Ascending aorta (tissue), 2 donors: ENCODE data around the gene SLC25A13. TPM values are rescaled to one million over a fixed set of nuclear protein-coding genes. Genes with fewer than 3 reads are reported as not detected.

ENCODE experiments used
- DNase-seq, 2 donors: peaks; one replicate each; pipeline ENCODE4 v3.0.0-alpha.2; 2019; ENCODE audit warnings: low spot score in 2 of 2
- H3K27ac ChIP-seq, 2 donors: fragments of 200-600 bp; sonication (generic); one replicate each; pipeline ENCODE4 v1.5.1; 2016 to 2017; ENCODE audit warnings: mild to moderate bottlenecking in 1 of 2
- H3K27me3 ChIP-seq: fragments of 200-600 bp; sonication (generic); one replicate; pipeline ENCODE4 v1.5.1; 2017
- H3K36me3 ChIP-seq, 2 donors: fragments of 200-600 bp; sonication (generic); one replicate each; pipeline ENCODE4 v1.5.1; 2016
- H3K4me1 ChIP-seq, 2 donors: fragments of 200-600 bp; sonication (generic); one replicate each; pipeline ENCODE4 v1.5.1; 2016 to 2017; ENCODE audit warnings: mild to moderate bottlenecking in 1 of 2
- H3K4me3 ChIP-seq, 2 donors: fragments of 200-600 bp; sonication (generic); one replicate each; pipeline ENCODE4 v1.5.1; 2016 to 2017; ENCODE audit warnings: mild to moderate bottlenecking in 1 of 2
- H3K9me3 ChIP-seq, 2 donors: fragments of 200-600 bp; sonication (generic); one replicate each; pipeline ENCODE4 v1.5.1; 2016
- CTCF ChIP-seq, 3 experiments: fragments of 200-600 bp in 2 of 3; fragments of 450-650 bp in 1 of 3; sonication (generic) in 2 of 3; IDR thresholded peaks; one replicate each; pipeline ENCODE4 v1.5.1; 2016 to 2019; ENCODE audit warnings: antibody characterized with exemption in 3 of 3, mild to moderate bottlenecking in 1 of 3, moderate library complexity in 1 of 3
- intact Hi-C: fragments of 100-400 bp; cut with DNase I; formaldehyde crosslinking; loops from one replicate; pipeline ENCODE4 v1.15.1; 2023
- total RNA-seq: library from RNA; depleted of rRNA; stranded (reverse); fragments of >200 nt; gene quantifications from one replicate; pipeline ENCODE4 v1.1.0, GENCODE V29; 2016

The SLC25A13 gene
- total RNA-seq, 1 donor from 2014 or later: 5.6 TPM

GRCh38 chr7:96304573-96304972, 17.3 kb downstream of the SLC25A13 start:
- no peak for TF ChIP-seq CTCF (IDR thresholded peaks at IDR 0.05)
- Histone ChIP-seq H3K9me3 (no peaks in the 10 kb centered on the region), H3K4me1 (no peaks in the 10 kb centered on the region), H3K36me3 (peaks cover 0 to 2% of the 10 kb centered on the region in 2 donors), H3K4me3 (no peak overlapping the region), H3K27me3 (no peaks in the 10 kb centered on the region), H3K27ac (no peak overlapping the region)
- intact Hi-C loops: no loop called here
- DNase-seq: no peak

- no peak for TF ChIP-seq CTCF (IDR thresholded peaks at IDR 0.05)
- intact Hi-C loops: no loop called here
- no peaks in the 10 kb centered on the region for H3K9me3 ChIP-seq
- H3K4me3 ChIP-seq: no peak overlapping the region
- DNase-seq: no peak
- peaks cover 0 to 2% of the 10 kb centered on the region in 2 donors for H3K36me3 ChIP-seq
- H3K27me3 ChIP-seq: no peaks in the 10 kb centered on the region
- H3K4me1 ChIP-seq: no peaks in the 10 kb centered on the region
- no peak overlapping the region for H3K27ac ChIP-seq
These were observed 18.0 kb downstream of the SLC25A13 start for GRCh38 chr7:96303686-96304443.

GRCh38 chr7:96303105-96303685, 18.7 kb downstream of the SLC25A13 start:
- DNase-seq: no peak
- intact Hi-C loops: no loop called here
- no peaks in the 10 kb centered on the region for H3K4me1 ChIP-seq
- no peaks in the 10 kb centered on the region for H3K27me3 ChIP-seq
- peaks cover 0 to 2% of the 10 kb centered on the region in 2 donors for H3K36me3 ChIP-seq
- no peak for TF ChIP-seq CTCF (IDR thresholded peaks at IDR 0.05)
- H3K9me3 ChIP-seq: no peaks in the 10 kb centered on the region
- H3K27ac ChIP-seq: no peak overlapping the region
- H3K4me3 ChIP-seq: no peak overlapping the region

- no peaks in the 10 kb centered on the region for H3K36me3 ChIP-seq
- no peaks in the 10 kb centered on the region for H3K9me3 ChIP-seq
- no peak overlapping the region for H3K27ac ChIP-seq
- intact Hi-C loops: no loop called here
- H3K4me1 ChIP-seq: no peaks in the 10 kb centered on the region
- H3K27me3 ChIP-seq: no peaks in the 10 kb centered on the region
- no peak overlapping the region for H3K4me3 ChIP-seq
- no peak for TF ChIP-seq CTCF (IDR thresholded peaks at IDR 0.05)
- DNase-seq: no peak
These were observed 20.9 kb downstream of the SLC25A13 start for GRCh38 chr7:96300986-96301385.

- no peaks in the 10 kb centered on the region for H3K27me3 ChIP-seq
- DNase-seq: no peak
- H3K36me3 ChIP-seq: no peaks in the 10 kb centered on the region
- H3K4me3 ChIP-seq: no peak overlapping the region
- TF ChIP-seq CTCF (IDR thresholded peaks at IDR 0.05): no peak
- no peak overlapping the region for H3K27ac ChIP-seq
- H3K9me3 ChIP-seq: no peaks in the 10 kb centered on the region
- intact Hi-C loops: no loop called here
- no peaks in the 10 kb centered on the region for H3K4me1 ChIP-seq
These were observed 21.4 kb downstream of the SLC25A13 start for GRCh38 chr7:96300502-96300901.
